ENCODE measurements around the gene KNOP1. TPM values are rescaled to one million over a fixed set of nuclear protein-coding genes. Genes with fewer than 3 reads are reported as not detected.

The KNOP1 gene
- total RNA-seq, 1 experiment from 2014 or later = 70.1 TPM

GRCh38 chr16:19699472-19699871 lies 18.6 kb downstream of the KNOP1 start:
- Histone ChIP-seq H3K27ac (ENCODE audit: low read length) (no peak overlapping the region), H3K9me3 (ENCODE audit: control insufficient read depth, insufficient read depth, low read depth, low read length) (no peaks in the 10 kb centered on the region), H3K27me3 (ENCODE audit: control insufficient read depth, insufficient read depth, low read length) (no peaks in the 10 kb centered on the region), H3K4me3 (ENCODE audit: low read depth in 2 of 2, low read length in 2 of 2) (no peak overlapping the region), H3K4me1 (ENCODE audit: control insufficient read depth, insufficient read depth, low read length) (peaks cover 11% of the 10 kb centered on the region), H3K36me3 (ENCODE audit: control insufficient read depth, insufficient read depth, low read length) (no peaks in the 10 kb centered on the region)
- in situ Hi-C loops (cut with HindIII; ENCODE audit: low pct_unique_long_range_greater_than_20kb, low sequenced_read_pairs) (no loop called here), intact Hi-C loops (cut with micrococcal nuclease; ENCODE audit: unreplicated experiment) (no loop called here)
- BruUV-seq (replicated peaks) = no TSS peak
- TF ChIP-seq CTCF (IDR thresholded peaks at IDR 0.05) (no peak), SIN3A (IDR thresholded peaks at IDR 0.05; ENCODE audit: borderline replicate concordance, insufficient read depth, low read depth, low read length) (no peak), POLR2AphosphoS5 (IDR thresholded peaks at IDR 0.05; ENCODE audit: low read depth, low read length) (no peak), REST (IDR thresholded peaks at IDR 0.05; ENCODE audit: insufficient read depth in 1 of 2, low read depth in 2 of 2, low read length in 1 of 2) (no peak), TCF7L2 (IDR thresholded peaks at IDR 0.05; ENCODE audit: low read depth, low read length) (no peak)
- POLR2A ChIA-PET = no interaction called here
- CTCF ChIA-PET = interaction anchor here (0.6 kb wide), 1 partner anchor 18 kb away, joined by 3 read pairs; no protein-coding TSS in a partner anchor
- DNase-seq (ENCODE audit: low read depth, low spot score) = no peak
- ATAC-seq = no peak

GRCh38 chr16:19698480-19699465 lies 19.3 kb downstream of the KNOP1 start:
- TF ChIP-seq CTCF (IDR thresholded peaks at IDR 0.05) = no peak
- no peak for TF ChIP-seq TCF7L2 (IDR thresholded peaks at IDR 0.05; ENCODE audit: low read depth, low read length)
- no peak for TF ChIP-seq POLR2AphosphoS5 (IDR thresholded peaks at IDR 0.05; ENCODE audit: low read depth, low read length)
- no peak for TF ChIP-seq REST (IDR thresholded peaks at IDR 0.05; ENCODE audit: insufficient read depth in 1 of 2, low read depth in 2 of 2, low read length in 1 of 2)
- no peak for TF ChIP-seq SIN3A (IDR thresholded peaks at IDR 0.05; ENCODE audit: borderline replicate concordance, insufficient read depth, low read depth, low read length)
- H3K27ac ChIP-seq (ENCODE audit: low read length) = no peak overlapping the region
- H3K36me3 ChIP-seq (ENCODE audit: control insufficient read depth, insufficient read depth, low read length) = no peaks in the 10 kb centered on the region
- no peaks in the 10 kb centered on the region for H3K27me3 ChIP-seq (ENCODE audit: control insufficient read depth, insufficient read depth, low read length)
- peaks cover 11% of the 10 kb centered on the region for H3K4me1 ChIP-seq (ENCODE audit: control insufficient read depth, insufficient read depth, low read length)
- POLR2A ChIA-PET = no interaction called here
- ATAC-seq (no peak), DNase-seq (ENCODE audit: low read depth, low spot score) (no peak)
- CTCF ChIA-PET = interaction anchor here (0.6 kb wide), 1 partner anchor 17 kb away, joined by 3 read pairs; no protein-coding TSS in a partner anchor
- H3K9me3 ChIP-seq (ENCODE audit: control insufficient read depth, insufficient read depth, low read depth, low read length) = no peaks in the 10 kb centered on the region
- BruUV-seq (replicated peaks) = no TSS peak
- in situ Hi-C loops (cut with HindIII; ENCODE audit: low pct_unique_long_range_greater_than_20kb, low sequenced_read_pairs) = no loop called here
- intact Hi-C loops (cut with micrococcal nuclease; ENCODE audit: unreplicated experiment) = no loop called here
- no peak overlapping the region for H3K4me3 ChIP-seq (ENCODE audit: low read depth in 2 of 2, low read length in 2 of 2)
